ENCODE measurements around the gene KRTAP10-12. TPM values are rescaled to one million over a fixed set of nuclear protein-coding genes. Genes with fewer than 3 reads are reported as not detected.

Gene KRTAP10-12
- total and polyA plus RNA-seq, 2 experiments from 2014 or later = not detected

- DNase-seq (ENCODE audit: low read depth in 1 of 2, low spot score in 1 of 2) = no peak
- TF ChIP-seq CTCF (IDR thresholded peaks at IDR 0.05; ENCODE audit: low read depth, low read length) = no peak
- H3K4me3 ChIP-seq = no peak overlapping the region
- no peaks in the 10 kb centered on the region for H3K36me3 ChIP-seq
- H3K27me3 ChIP-seq = no peaks in the 10 kb centered on the region
- H3K4me1 ChIP-seq (ENCODE audit: low read depth) = no peaks in the 10 kb centered on the region
- H3K27ac ChIP-seq = no peak overlapping the region
- peaks cover 5% of the 10 kb centered on the region for H3K9me3 ChIP-seq (ENCODE audit: low read depth)
These were observed 42.3 kb downstream of the KRTAP10-12 start for GRCh38 chr21:44739316-44739715.

- no peak for DNase-seq (ENCODE audit: low read depth in 1 of 2, low spot score in 1 of 2)
- TF ChIP-seq CTCF (IDR thresholded peaks at IDR 0.05; ENCODE audit: low read depth, low read length) = no peak
- no peak overlapping the region for H3K27ac ChIP-seq
- H3K27me3 ChIP-seq = no peaks in the 10 kb centered on the region
- H3K9me3 ChIP-seq (ENCODE audit: low read depth) = peaks cover 5% of the 10 kb centered on the region
- H3K4me1 ChIP-seq (ENCODE audit: low read depth) = no peaks in the 10 kb centered on the region
- no peak overlapping the region for H3K4me3 ChIP-seq
- H3K36me3 ChIP-seq = no peaks in the 10 kb centered on the region
These were observed 43.8 kb downstream of the KRTAP10-12 start for GRCh38 chr21:44740742-44741141.

- Histone ChIP-seq H3K4me3 (no peak overlapping the region), H3K27ac (no peak overlapping the region), H3K9me3 (ENCODE audit: low read depth) (peaks cover 7% of the 10 kb centered on the region), H3K27me3 (no peaks in the 10 kb centered on the region), H3K36me3 (no peaks in the 10 kb centered on the region), H3K4me1 (ENCODE audit: low read depth) (no peaks in the 10 kb centered on the region)
- TF ChIP-seq CTCF (IDR thresholded peaks at IDR 0.05; ENCODE audit: low read depth, low read length) = no peak
- no peak for DNase-seq (ENCODE audit: low read depth in 1 of 2, low spot score in 1 of 2)
These were observed 44.9 kb downstream of the KRTAP10-12 start for GRCh38 chr21:44741921-44742320.

- Histone ChIP-seq H3K27ac (no peak overlapping the region), H3K4me1 (ENCODE audit: low read depth) (no peaks in the 10 kb centered on the region), H3K27me3 (no peaks in the 10 kb centered on the region), H3K9me3 (ENCODE audit: low read depth) (peaks cover 7% of the 10 kb centered on the region), H3K36me3 (no peaks in the 10 kb centered on the region), H3K4me3 (no peak overlapping the region)
- peak; percentile 34 for TF ChIP-seq CTCF (IDR thresholded peaks at IDR 0.05; ENCODE audit: low read depth, low read length)
- DNase-seq (ENCODE audit: low read depth in 1 of 2, low spot score in 1 of 2) = peak in 1 of 2 donors; percentile 30
These were observed 45.6 kb downstream of the KRTAP10-12 start for GRCh38 chr21:44742418-44743153.

Other genes starting within 250 kb of the KRTAP10-12 start
- gene LRRC3, start 241.7 kb upstream of the KRTAP10-12 start, total RNA-seq = 5.9 and 9.5 TPM in 2 replicates
- 3.3 and 4.1 TPM in 2 replicates for gene LRRC3, start 241.7 kb upstream of the KRTAP10-12 start, polyA plus RNA-seq
- gene KRTAP10-1, start 157.0 kb upstream of the KRTAP10-12 start, total RNA-seq = not detected in 2 replicates
- 0.56 TPM in 1 of 2 replicates, not detected in the other for gene KRTAP10-1, start 157.0 kb upstream of the KRTAP10-12 start, polyA plus RNA-seq
- not detected in 2 replicates for gene KRTAP10-2, start 145.7 kb upstream of the KRTAP10-12 start, total RNA-seq
- 0.55 TPM in 1 of 2 replicates, not detected in the other for gene KRTAP10-2, start 145.7 kb upstream of the KRTAP10-12 start, polyA plus RNA-seq
- gene KRTAP10-3, start 138.4 kb upstream of the KRTAP10-12 start, total RNA-seq = not detected in 2 replicates
- not detected in 2 replicates for gene KRTAP10-3, start 138.4 kb upstream of the KRTAP10-12 start, polyA plus RNA-seq
- gene KRTAP10-4, start 123.4 kb upstream of the KRTAP10-12 start, total RNA-seq = not detected in 2 replicates
- gene KRTAP10-4, start 123.4 kb upstream of the KRTAP10-12 start, polyA plus RNA-seq = 0.16 TPM in 1 of 2 replicates, not detected in the other
- gene KRTAP10-5, start 116.6 kb upstream of the KRTAP10-12 start, total RNA-seq = not detected in 2 replicates
- not detected in 2 replicates for gene KRTAP10-5, start 116.6 kb upstream of the KRTAP10-12 start, polyA plus RNA-seq
- not detected in 2 replicates for gene KRTAP10-6, start 104.7 kb upstream of the KRTAP10-12 start, total RNA-seq
- gene KRTAP10-6, start 104.7 kb upstream of the KRTAP10-12 start, polyA plus RNA-seq = 0.29 TPM in 1 of 2 replicates, not detected in the other
- not detected in 2 replicates for gene KRTAP10-7, start 96.6 kb upstream of the KRTAP10-12 start, total RNA-seq
- not detected in 2 replicates for gene KRTAP10-7, start 96.6 kb upstream of the KRTAP10-12 start, polyA plus RNA-seq
- gene KRTAP10-8, start 85.1 kb upstream of the KRTAP10-12 start, total RNA-seq = not detected in 2 replicates
- not detected in 2 replicates for gene KRTAP10-8, start 85.1 kb upstream of the KRTAP10-12 start, polyA plus RNA-seq
- not detected in 2 replicates for gene KRTAP10-9, start 70.1 kb upstream of the KRTAP10-12 start, total RNA-seq
- gene KRTAP10-9, start 70.1 kb upstream of the KRTAP10-12 start, polyA plus RNA-seq = not detected in 2 replicates
- not detected in 2 replicates for gene KRTAP10-10, start 59.8 kb upstream of the KRTAP10-12 start, total RNA-seq
- gene KRTAP10-10, start 59.8 kb upstream of the KRTAP10-12 start, polyA plus RNA-seq = not detected in 2 replicates
- not detected in 2 replicates for gene KRTAP10-11, start 50.8 kb upstream of the KRTAP10-12 start, total RNA-seq
- gene KRTAP10-11, start 50.8 kb upstream of the KRTAP10-12 start, polyA plus RNA-seq = not detected in 2 replicates
- gene KRTAP12-4, start 42.5 kb upstream of the KRTAP10-12 start, total RNA-seq = not detected in 2 replicates
- gene KRTAP12-4, start 42.5 kb upstream of the KRTAP10-12 start, polyA plus RNA-seq = not detected in 2 replicates
- gene KRTAP12-3, start 39.2 kb upstream of the KRTAP10-12 start, total RNA-seq = not detected in 2 replicates
- not detected in 2 replicates for gene KRTAP12-3, start 39.2 kb upstream of the KRTAP10-12 start, polyA plus RNA-seq
- gene KRTAP12-2, start 30.2 kb upstream of the KRTAP10-12 start, total RNA-seq = not detected in 2 replicates
- not detected in 2 replicates for gene KRTAP12-2, start 30.2 kb upstream of the KRTAP10-12 start, polyA plus RNA-seq
- not detected in 2 replicates for gene KRTAP12-1, start 15.0 kb upstream of the KRTAP10-12 start, total RNA-seq
- gene KRTAP12-1, start 15.0 kb upstream of the KRTAP10-12 start, polyA plus RNA-seq = not detected in 2 replicates
- gene TSPEAR, start 14.4 kb downstream of the KRTAP10-12 start, total RNA-seq = 2.8 and 3.2 TPM in 2 replicates
- gene TSPEAR, start 14.4 kb downstream of the KRTAP10-12 start, polyA plus RNA-seq = 3.4 and 5.3 TPM in 2 replicates
- 47.8 and 79.4 TPM in 2 replicates for gene UBE2G2, start 104.6 kb downstream of the KRTAP10-12 start, total RNA-seq
- gene UBE2G2, start 104.6 kb downstream of the KRTAP10-12 start, polyA plus RNA-seq = 78.7 and 86.4 TPM in 2 replicates
- gene SUMO3, start 120.9 kb downstream of the KRTAP10-12 start, total RNA-seq = 63.0 and 89.8 TPM in 2 replicates
- 95.9 and 121 TPM in 2 replicates for gene SUMO3, start 120.9 kb downstream of the KRTAP10-12 start, polyA plus RNA-seq
- gene PTTG1IP, start 176.5 kb downstream of the KRTAP10-12 start, total RNA-seq = 204 and 218 TPM in 2 replicates
- gene PTTG1IP, start 176.5 kb downstream of the KRTAP10-12 start, polyA plus RNA-seq = 240 and 253 TPM in 2 replicates
- 0.25 and 0.57 TPM in 2 replicates for gene ITGB2, start 223.7 kb downstream of the KRTAP10-12 start, total RNA-seq
- gene ITGB2, start 223.7 kb downstream of the KRTAP10-12 start, polyA plus RNA-seq = 0.12 and 0.27 TPM in 2 replicates
- gene SLX9, start 242.9 kb downstream of the KRTAP10-12 start, total RNA-seq = 26.1 and 31.2 TPM in 2 replicates
- gene SLX9, start 242.9 kb downstream of the KRTAP10-12 start, polyA plus RNA-seq = 24.7 and 34.8 TPM in 2 replicates

All from cardiac muscle cell (in vitro differentiated cells and primary cell).